Measurements from ENCODE around the gene NR0B1.

GRCh38 chrX:30349946-30350345, 40.8 kb upstream of the NR0B1 start:
- no peak for TF ChIP-seq EZH2 (IDR thresholded peaks at IDR 0.05; ENCODE audit: insufficient read depth, poor library complexity, severe bottlenecking)
- no peak for TF ChIP-seq EZH2phosphoT487 (IDR thresholded peaks at IDR 0.05; ENCODE audit: insufficient read depth, low read depth)
